HG03469 (cell line): ENCODE data around the gene CDCA7.
"Not testable (repeated sequence)": the region's sequence is repeated elsewhere in the genome, so short reads cannot be mapped to it uniquely, and the experiment has no call there.

Source experiments
- ATAC-seq: cut with Tn5 transposase; IDR thresholded peaks from one replicate; pipeline ENCODE4 v1.9.1; 2021; ENCODE audit warnings: mild to moderate bottlenecking, moderate library complexity, moderate number of reproducible peaks; ENCODE audit not compliant: unreplicated experiment

CDCA7 gene

GRCh38 chr2:173354582-173355131 is at the start of gene CDCA7:
CDCA7 (plus strand) TSS chr2:173354872; CDS start chr2:173354964, 92 bp downstream.
- ATAC-seq: peak; percentile 29

GRCh38 chr2:173305303-173305702 is 49.4 kb upstream of the CDCA7 start:
- no peak for ATAC-seq

- peak; percentile 80 for ATAC-seq
Observed at GRCh38 chr2:173307293-173307692, 47.4 kb upstream of the CDCA7 start.

GRCh38 chr2:173309370-173309769 is 45.3 kb upstream of the CDCA7 start:
- ATAC-seq: not testable (repeated sequence)

- ATAC-seq: no peak
Observed at GRCh38 chr2:173311844-173312606, 42.6 kb upstream of the CDCA7 start.

GRCh38 chr2:173323371-173323770 is 31.3 kb upstream of the CDCA7 start:
- ATAC-seq: no peak

- ATAC-seq: no peak
Observed at GRCh38 chr2:173326806-173327205, 27.9 kb upstream of the CDCA7 start.

- ATAC-seq: no peak
Observed at GRCh38 chr2:173327421-173327820, 27.3 kb upstream of the CDCA7 start.

- not testable (repeated sequence) for ATAC-seq
Observed at GRCh38 chr2:173333003-173333402, 21.7 kb upstream of the CDCA7 start.

GRCh38 chr2:173339807-173340206 is 14.9 kb upstream of the CDCA7 start:
- ATAC-seq: no peak

GRCh38 chr2:173343921-173344320 is 10.8 kb upstream of the CDCA7 start:
- ATAC-seq: no peak

GRCh38 chr2:173346035-173346434 is 8.6 kb upstream of the CDCA7 start:
- no peak for ATAC-seq

GRCh38 chr2:173347305-173348168 is 7.1 kb upstream of the CDCA7 start:
- no peak for ATAC-seq

- ATAC-seq: no peak
Observed at GRCh38 chr2:173349287-173349686, 5.4 kb upstream of the CDCA7 start.

GRCh38 chr2:173350383-173350782 is 4.3 kb upstream of the CDCA7 start:
- no peak for ATAC-seq

GRCh38 chr2:173351879-173352278 is 2.8 kb upstream of the CDCA7 start:
- no peak for ATAC-seq

GRCh38 chr2:173353556-173353955 is 1.1 kb upstream of the CDCA7 start:
- no peak for ATAC-seq

- no peak for ATAC-seq
Observed at GRCh38 chr2:173354073-173354581, 545 bp upstream of the CDCA7 start.

GRCh38 chr2:173355132-173355865 is 627 bp downstream of the CDCA7 start:
- ATAC-seq: no peak

- no peak for ATAC-seq
Observed at GRCh38 chr2:173355866-173356508, 1.3 kb downstream of the CDCA7 start.
